CD4-positive, alpha-beta T cell (primary cell): Measurements from ENCODE around the gene PFDN1. TPM values are rescaled to one million over a fixed set of nuclear protein-coding genes. Genes with fewer than 3 reads are reported as not detected.

Source experiments
- ATAC-seq: fragments of 200-7000 bp; cut with Tn5 transposase; one replicate; pipeline ENCODE4 v1.10.0; 2022; ENCODE audit warnings: mild to moderate bottlenecking; ENCODE audit not compliant: poor library complexity
- CTCF ChIA-PET: fragments of 350-600 bp; sonication (Branson Sonifier 250); formaldehyde crosslinking; loops from one replicate; lab custom pipeline; 2021; ENCODE audit warnings: antibody characterized with exemption, inconsistent platforms; lab: Charles Lee
- POLR2A ChIA-PET: fragments of 350-600 bp; sonication (Branson Sonifier 250); formaldehyde crosslinking; loops from one replicate; lab custom pipeline; 2021; ENCODE audit warnings: antibody characterized with exemption, inconsistent platforms; lab: Charles Lee
- DNase-seq, 14 experiments: peaks; one replicate each; pipeline ENCODE4 v3.0.0-alpha.2; 2013 to 2020; ENCODE audit warnings: mixed read lengths in 2 of 14
- H3K27ac ChIP-seq, 2 donors: one replicate each; pipeline versions ENCODE4 v1.5.1 to v1.7.0; 2013; ENCODE audit warnings: low read length in 2 of 2, low read depth in 1 of 2, mild to moderate bottlenecking in 1 of 2
- H3K27me3 ChIP-seq, 2 experiments: 1 replicate in 1 of 2; 2 replicates in 1 of 2; pipeline versions ENCODE4 v1.6.1 to v1.7.0; 2013; ENCODE audit warnings: low read length in 2 of 2, control low read depth in 1 of 2, mild to moderate bottlenecking in 1 of 2, moderate library complexity in 1 of 2; ENCODE audit not compliant: insufficient read depth in 2 of 2, control insufficient read depth in 1 of 2
- H3K36me3 ChIP-seq: one replicate; pipeline ENCODE4 v1.6.1; 2013; ENCODE audit warnings: low read length, control low read depth; ENCODE audit not compliant: insufficient read depth
- H3K4me1 ChIP-seq: one replicate; pipeline ENCODE4 v1.6.1; 2013; ENCODE audit warnings: low read length, control low read depth; ENCODE audit not compliant: insufficient read depth
- H3K4me3 ChIP-seq: one replicate; pipeline ENCODE4 v1.5.1; 2013; ENCODE audit warnings: mild to moderate bottlenecking, low read length, moderate library complexity
- H3K9me3 ChIP-seq, 2 experiments: 1 replicate in 1 of 2; 2 replicates in 1 of 2; pipeline versions ENCODE4 v1.6.1 to v1.7.0; 2013; ENCODE audit warnings: low read length in 2 of 2, mild to moderate bottlenecking in 2 of 2, control low read depth in 1 of 2, moderate library complexity in 1 of 2; ENCODE audit not compliant: control insufficient read depth in 1 of 2, insufficient read depth in 1 of 2
- H3K27ac Mint-ChIP-seq: one replicate; pipeline ENCODE4 v1.8.0; 2020; ENCODE audit warnings: mixed read lengths
- H3K27me3 Mint-ChIP-seq: one replicate; pipeline ENCODE4 v1.8.0; 2021; ENCODE audit warnings: mixed read lengths
- H3K36me3 Mint-ChIP-seq: one replicate; pipeline ENCODE4 v1.8.0; 2021; ENCODE audit warnings: low read depth, mixed read lengths
- H3K4me1 Mint-ChIP-seq: one replicate; pipeline ENCODE4 v1.8.0; 2021; ENCODE audit warnings: low read depth, mixed read lengths
- H3K4me3 Mint-ChIP-seq: one replicate; pipeline ENCODE4 v1.8.0; 2020; ENCODE audit warnings: mild to moderate bottlenecking, mixed read lengths
- H3K9me3 Mint-ChIP-seq: one replicate; pipeline ENCODE4 v1.8.0; 2020; ENCODE audit warnings: mixed read lengths
- CTCF ChIP-seq: fragments of 200-600 bp; IDR thresholded peaks from one replicate; pipeline ENCODE4 v1.8.0; 2022; ENCODE audit warnings: antibody characterized with exemption, mild to moderate bottlenecking
- intact Hi-C, 2 experiments: fragments of 100-400 bp; cut with DNase I in 1 of 2; cut with micrococcal nuclease in 1 of 2; formaldehyde crosslinking; loops; one replicate each; pipeline versions ENCODE4 v1.15.1 to v1.9.0; 2023 to 2025; cut with DNase I, micrococcal nuclease
- total RNA-seq, 174 experiments: library from RNA in 2 of 174; stranded (reverse) in 2 of 174; gene quantifications; one replicate each; pipeline ENCODE4 v1.2.3 and lab custom pipeline; 2021 to 2026

Gene PFDN1
- total RNA-seq, 2 experiments from 2014 or later = 21.3 to 22.0 TPM

DNA sequence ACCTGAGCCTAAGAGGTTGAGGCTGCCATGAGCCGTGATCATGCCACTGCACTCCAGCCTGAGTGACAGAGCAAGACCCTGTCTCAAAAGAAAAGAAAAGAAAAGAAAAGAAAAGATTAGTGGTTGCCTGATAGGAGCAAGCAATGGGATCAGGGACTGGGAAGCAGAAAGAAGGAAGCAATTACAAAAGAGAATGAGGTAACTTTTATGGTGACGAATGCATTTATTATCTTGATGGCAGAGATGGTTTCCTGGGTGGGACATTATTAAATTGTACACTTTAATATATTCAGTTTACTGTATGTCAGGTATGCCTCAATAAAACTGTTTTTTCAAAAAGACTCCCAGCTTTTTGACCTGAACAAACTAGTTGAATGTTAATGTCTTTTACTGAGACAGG, 7.5 kb upstream of the PFDN1 start:
- H3K27me3 ChIP-seq = no peaks in the 10 kb centered on the region
- no peak for ATAC-seq
- no peaks in the 10 kb centered on the region for H3K4me1 ChIP-seq
- TF ChIP-seq CTCF = no peak
- no peak overlapping the region for H3K27ac ChIP-seq
- Mint-ChIP-seq H3K4me1 (no peaks in the 10 kb centered on the region), H3K36me3 (no peaks in the 10 kb centered on the region), H3K27me3 (no peaks in the 10 kb centered on the region), H3K9me3 (no peaks in the 10 kb centered on the region), H3K27ac (no peak overlapping the region), H3K4me3 (no peak overlapping the region)
- DNase-seq = no peak
- H3K36me3 ChIP-seq = no peaks in the 10 kb centered on the region
- H3K9me3 ChIP-seq = no peaks in the 10 kb centered on the region
- CTCF ChIA-PET = no interaction called here
- no peak overlapping the region for H3K4me3 ChIP-seq
- intact Hi-C loops = no loop called here
- POLR2A ChIA-PET = no interaction called here

DNA sequence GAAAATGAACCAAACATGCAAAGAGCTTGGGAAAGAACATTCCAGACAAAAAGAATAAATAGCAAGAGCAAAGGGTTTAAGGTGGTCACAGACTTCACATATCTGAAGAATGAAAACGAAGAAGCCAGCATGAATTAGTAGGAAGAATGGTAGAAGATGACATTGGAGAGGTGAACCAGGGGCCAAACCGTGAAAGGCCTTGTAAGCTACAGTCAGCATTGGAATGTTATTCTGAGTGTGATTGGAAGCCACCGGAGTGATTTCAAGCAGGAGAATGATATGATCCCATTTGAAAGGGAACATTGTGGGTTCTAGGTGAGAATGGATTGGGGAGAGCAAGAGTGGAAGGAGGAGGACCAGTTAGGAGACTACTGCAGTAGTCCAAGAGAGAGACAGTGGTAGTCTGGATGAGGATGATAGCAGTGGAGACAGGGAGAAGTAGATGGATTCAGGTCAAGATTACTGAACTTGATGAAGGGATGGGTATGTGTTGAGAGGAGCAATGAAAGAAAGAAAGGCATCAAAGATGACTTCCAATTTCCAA, 6.9 kb upstream of the PFDN1 start:
- intact Hi-C loops = loop anchor here in 1 of 2 experiments (10.0 kb wide), 2 partner anchors 205 to 1735 kb away; partner anchors contain the start of gene HSPA9
- no peaks in the 10 kb centered on the region for H3K27me3 Mint-ChIP-seq
- Histone ChIP-seq H3K27ac (no peak overlapping the region), H3K9me3 (no peaks in the 10 kb centered on the region), H3K36me3 (no peaks in the 10 kb centered on the region), H3K27me3 (no peaks in the 10 kb centered on the region), H3K4me1 (no peaks in the 10 kb centered on the region), H3K4me3 (no peak overlapping the region)
- no peaks in the 10 kb centered on the region for H3K36me3 Mint-ChIP-seq
- no peak for DNase-seq
- no peaks in the 10 kb centered on the region for H3K4me1 Mint-ChIP-seq
- TF ChIP-seq CTCF = no peak
- POLR2A ChIA-PET = no interaction called here
- H3K4me3 Mint-ChIP-seq = no peak overlapping the region
- CTCF ChIA-PET = no interaction called here
- H3K27ac Mint-ChIP-seq = no peak overlapping the region
- H3K9me3 Mint-ChIP-seq = no peaks in the 10 kb centered on the region
- ATAC-seq = no peak

DNA sequence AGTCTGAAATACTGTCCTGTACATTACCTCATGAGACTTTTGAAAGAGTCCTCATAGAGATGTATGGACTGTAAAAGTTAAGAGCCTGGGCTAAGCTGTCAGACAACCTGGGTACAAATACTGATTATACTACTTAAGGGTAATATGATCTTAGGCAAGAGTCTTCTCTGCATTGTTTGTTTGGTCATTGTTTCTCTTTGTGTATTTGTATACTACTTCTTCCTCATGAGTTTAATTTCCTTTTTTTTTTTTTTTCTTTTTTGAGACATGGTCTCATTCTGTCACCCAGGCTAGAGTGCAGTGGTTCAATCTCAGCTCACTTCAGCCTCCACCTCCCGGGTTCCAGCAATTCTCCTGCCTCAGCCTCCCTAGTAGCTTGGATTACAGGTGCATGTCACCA, 2.6 kb upstream of the PFDN1 start:
- Histone ChIP-seq H3K36me3 (no peaks in the 10 kb centered on the region), H3K27me3 (no peaks in the 10 kb centered on the region), H3K9me3 (no peaks in the 10 kb centered on the region), H3K27ac (no peak overlapping the region), H3K4me1 (peaks cover 14% of the 10 kb centered on the region), H3K4me3 (no peak overlapping the region)
- no peak overlapping the region for H3K27ac Mint-ChIP-seq
- H3K4me1 Mint-ChIP-seq = peaks cover 21% of the 10 kb centered on the region
- no peaks in the 10 kb centered on the region for H3K9me3 Mint-ChIP-seq
- peaks cover 10% of the 10 kb centered on the region for H3K36me3 Mint-ChIP-seq
- H3K4me3 Mint-ChIP-seq = no peak overlapping the region
- ChIA-PET CTCF (interaction anchor here (0.6 to 1.8 kb wide), 3 partner anchors 61 to 446 kb away, joined by 3 to 7 read pairs (median 3); no protein-coding TSS in a partner anchor), POLR2A (no interaction called here)
- ATAC-seq = no peak
- no peaks in the 10 kb centered on the region for H3K27me3 Mint-ChIP-seq
- no peak for DNase-seq
- intact Hi-C loops = loop anchor here in 1 of 2 experiments (10.0 kb wide), 2 partner anchors 201 to 1731 kb away; partner anchors contain the start of gene HSPA9
- TF ChIP-seq CTCF = no peak
